Ramos (cell line): ENCODE results near the gene IQCN.

Source experiments
- in situ Hi-C: fragments of 300-500 bp; cut with MboI; formaldehyde crosslinking; loops from one replicate; pipeline ENCODE4 v1.14.3; 2022; ENCODE audit warnings: low sequenced_read_pairs; ENCODE audit not compliant: unreplicated experiment

The IQCN gene

DNA sequence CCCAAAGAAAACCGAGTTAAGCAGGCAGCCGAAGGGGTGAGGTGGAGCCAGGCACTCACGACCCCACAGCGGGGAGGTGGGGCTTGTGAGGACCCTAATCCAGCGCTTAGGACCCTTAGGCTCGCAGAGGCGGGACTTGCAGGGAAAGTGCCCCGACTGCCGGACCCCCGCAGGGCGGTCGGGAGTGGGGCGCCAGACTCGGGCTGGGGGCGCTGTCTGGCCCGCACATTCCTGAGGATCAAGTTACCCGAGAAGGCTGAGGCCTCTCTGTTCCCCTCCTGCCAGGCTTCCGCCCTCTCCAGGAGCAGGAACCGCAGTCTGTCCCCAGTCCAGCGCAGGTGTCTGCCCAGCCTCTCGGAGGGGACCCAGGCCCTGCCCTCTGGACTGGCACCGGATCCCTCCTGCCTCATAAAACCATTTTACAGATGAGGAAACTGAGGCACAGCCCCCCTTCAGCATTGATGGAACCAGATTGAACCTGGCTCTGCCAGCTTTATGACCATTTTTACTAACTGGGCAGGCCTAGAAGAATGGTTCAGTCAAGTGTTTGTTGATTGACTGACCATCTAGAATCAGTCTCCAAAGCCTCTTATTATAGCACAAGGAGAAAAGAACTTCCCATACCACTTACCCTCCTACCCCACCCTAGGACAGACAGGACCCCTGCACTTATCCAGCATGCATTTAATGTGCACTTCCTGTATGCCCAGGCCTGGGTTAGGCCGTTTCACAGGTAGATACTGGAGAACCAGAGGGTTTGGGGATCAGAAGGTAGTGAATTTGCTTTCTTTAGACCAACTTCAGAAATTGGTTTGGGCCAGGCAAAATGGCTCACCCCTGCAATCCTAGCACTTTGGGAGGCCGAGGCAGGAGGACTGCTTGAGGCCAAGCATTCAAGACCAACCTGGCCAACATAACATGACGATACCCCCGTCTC, 13.9 kb upstream of the IQCN start:
- in situ Hi-C loops, result no loop called here

DNA sequence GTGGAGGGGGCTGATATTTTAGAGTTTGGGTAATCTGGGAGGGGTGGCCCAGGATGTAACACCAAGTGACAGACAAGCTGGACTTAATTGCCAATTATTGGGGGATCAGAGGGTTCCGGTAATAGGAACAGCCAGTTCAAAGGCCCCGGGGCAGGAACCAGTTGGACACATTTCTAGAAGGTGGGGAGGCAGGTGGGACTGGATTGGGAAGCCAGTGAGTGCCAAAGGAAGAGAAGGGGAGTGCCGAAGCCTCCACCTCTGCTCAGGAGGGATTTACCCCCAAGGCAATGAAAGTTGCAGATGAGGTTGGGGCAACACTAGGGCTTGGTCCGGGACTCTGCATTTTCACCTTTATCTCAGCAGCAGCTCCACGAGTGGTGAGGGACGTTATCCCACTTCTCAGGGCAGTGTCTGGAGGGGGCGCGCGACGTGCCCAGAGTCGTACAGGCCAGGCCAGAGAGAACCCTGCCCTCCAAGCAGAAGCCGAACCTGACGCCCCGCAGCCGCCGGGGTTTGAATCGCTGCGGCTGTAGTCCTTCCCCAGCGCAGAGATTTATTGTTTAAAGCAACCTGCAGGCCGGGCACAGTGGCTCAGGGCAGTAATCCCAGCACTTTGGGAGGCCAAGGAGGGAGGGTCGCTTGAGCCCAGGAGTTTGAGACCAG, 12.9 kb upstream of the IQCN start:
- in situ Hi-C loops, result no loop called here

DNA sequence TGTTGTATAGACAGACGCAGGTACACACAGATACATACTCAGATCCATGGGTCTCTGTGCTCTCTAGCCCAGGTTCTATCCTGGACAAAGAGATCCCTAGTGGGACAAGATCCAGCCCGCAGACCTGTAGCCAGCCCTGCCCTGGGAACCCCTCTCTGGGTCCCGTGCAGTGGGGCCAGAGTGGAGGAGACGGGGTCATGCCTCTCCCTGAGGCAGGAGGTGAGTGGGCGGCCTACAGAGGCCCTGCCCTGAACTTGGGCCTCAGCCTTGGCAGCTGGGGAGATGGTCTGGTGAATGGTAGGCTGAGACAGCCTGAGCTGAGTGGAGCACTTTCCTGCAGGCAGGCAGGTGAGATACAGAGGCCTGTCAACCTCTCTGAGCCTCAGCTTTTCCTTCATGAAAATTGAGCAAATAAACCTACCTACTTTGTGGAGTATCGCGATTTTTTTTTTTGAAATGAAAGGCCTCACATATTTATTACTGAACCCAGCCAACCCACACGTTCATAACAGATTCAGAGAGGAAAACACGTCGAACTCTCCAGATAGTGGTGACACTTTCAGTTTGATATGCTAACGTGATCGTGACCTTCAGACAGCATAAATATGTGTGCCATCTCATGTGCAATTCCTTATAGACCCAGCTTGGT, 10.6 kb upstream of the IQCN start:
- in situ Hi-C loops, result no loop called here

DNA sequence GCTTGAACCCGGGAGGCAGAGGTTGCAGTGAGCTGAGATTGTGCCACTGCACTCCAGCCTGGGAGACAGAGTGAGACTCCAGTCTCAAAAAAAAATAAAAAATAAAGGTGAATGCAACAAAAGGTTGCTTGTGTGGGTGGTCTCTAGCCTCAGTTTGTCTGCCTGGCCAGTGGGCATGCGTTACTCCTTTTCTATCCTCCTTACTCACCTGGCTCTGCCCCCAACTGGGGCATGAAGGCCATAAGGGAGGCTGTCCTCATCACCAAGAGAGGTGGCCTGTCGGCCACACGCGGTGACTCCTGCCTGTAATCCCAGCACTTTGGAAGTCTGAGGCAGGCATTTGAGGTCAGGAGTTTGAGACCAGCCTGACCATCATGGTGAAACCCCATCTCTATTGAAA, 9.1 kb upstream of the IQCN start:
- in situ Hi-C loops, result no loop called here

DNA sequence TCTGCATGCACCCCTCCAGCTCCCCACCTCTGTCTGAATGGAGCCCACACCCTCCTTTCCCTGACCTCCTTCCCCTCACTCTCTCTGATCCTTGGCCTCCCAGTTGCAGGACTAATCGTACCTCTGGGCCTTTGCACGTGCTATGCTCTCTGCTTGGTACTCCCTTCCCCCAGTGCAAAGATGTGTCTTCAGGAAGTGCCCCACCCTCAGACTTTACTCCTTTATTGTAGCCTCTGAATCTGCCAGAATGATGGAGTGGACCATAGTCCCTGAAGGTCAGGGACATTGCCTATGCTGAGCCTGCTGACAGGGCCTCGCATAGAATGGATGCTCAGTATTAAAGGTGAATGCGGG, 8.5 kb upstream of the IQCN start:
- in situ Hi-C loops, result no loop called here

DNA sequence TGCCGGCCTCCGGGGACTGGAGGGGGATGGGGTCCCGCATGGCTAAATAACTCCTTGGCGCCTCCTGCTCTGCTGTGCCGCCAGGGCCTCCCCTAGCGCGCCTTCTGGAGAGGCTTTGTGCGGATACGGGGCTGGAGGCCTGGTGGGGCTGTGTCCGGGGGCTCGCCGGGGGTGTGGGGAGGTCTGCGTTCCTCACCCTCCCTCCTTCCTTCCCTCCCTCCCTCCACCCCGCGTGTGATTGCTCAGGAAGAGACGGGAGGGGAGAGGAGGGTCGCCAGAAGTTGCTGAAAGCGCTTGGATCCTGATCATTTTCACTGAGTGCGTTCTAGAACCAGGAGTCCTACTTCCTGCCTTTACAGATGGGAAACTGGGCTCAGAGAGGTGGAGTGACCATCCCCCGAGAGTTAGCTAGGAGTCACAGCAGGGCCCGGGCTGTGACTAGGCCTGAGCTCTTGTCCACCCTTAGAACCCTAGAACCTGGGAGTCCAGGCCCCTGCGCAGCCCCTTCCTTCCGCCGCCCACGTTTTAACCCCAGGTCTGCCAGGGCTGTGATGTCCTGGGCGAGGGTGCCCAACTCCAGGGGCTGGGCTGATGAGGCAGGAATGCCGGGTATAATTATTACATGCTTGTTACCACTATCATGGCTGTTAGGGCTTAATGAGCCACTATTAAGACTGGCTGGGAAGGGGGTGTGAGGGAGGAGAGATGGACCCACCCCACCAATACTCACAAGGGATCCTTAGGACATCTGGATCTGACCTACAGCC, 8.0 kb upstream of the IQCN start:
- in situ Hi-C loops, result no loop called here

DNA sequence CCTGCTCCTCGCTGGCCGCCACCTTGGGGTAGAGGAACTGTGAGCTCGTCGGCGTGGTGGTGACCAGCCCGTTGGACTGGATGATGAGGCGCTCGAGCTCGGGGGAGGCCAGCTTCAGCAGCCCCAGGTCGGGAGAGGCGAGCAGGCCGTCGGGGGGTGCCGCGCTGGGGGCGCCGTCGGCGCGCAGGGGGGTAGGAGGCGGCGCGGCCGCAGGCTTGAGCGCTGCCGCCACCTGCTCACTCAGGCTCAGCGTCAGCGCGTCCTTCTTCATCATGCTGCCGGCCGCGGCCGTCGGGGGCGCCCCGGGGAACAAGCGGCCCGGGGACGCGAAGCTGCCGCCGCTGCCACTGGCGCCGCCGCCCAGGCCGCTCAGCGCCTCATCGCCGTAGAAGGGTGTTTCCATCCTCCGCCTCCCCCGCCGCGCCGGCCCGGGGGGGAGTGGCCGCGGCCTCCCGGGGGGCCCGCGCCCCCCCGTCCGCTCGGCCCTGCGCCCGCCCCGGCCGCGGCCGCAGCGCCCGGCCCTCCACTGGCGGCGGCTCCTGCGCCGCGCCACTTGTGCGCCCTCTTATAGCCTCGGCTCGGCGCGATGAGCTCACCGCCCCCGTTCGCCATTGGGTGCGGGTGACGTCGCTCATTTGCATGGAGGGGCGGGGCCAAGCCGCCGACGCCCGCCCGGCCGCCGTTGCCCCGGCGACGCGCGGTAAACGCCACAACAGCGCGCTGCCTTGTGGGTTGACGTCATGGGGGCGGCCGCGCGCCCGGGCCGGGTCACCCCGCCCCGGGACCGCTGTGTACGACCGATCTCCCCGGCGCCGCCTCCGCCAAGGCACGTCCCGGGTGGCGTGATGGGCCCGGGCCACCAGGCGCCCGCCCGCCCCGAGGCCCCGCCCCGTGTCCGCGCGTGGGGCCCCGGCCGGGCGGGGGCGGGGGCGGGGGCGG, 7.1 kb upstream of the IQCN start, which contains the start of gene JUND:
JUND (minus strand) TSS at position 541 of the 939 bp plus-strand sequence; CDS start at position 403, 138 bp downstream.
- in situ Hi-C loops, result no loop called here

DNA sequence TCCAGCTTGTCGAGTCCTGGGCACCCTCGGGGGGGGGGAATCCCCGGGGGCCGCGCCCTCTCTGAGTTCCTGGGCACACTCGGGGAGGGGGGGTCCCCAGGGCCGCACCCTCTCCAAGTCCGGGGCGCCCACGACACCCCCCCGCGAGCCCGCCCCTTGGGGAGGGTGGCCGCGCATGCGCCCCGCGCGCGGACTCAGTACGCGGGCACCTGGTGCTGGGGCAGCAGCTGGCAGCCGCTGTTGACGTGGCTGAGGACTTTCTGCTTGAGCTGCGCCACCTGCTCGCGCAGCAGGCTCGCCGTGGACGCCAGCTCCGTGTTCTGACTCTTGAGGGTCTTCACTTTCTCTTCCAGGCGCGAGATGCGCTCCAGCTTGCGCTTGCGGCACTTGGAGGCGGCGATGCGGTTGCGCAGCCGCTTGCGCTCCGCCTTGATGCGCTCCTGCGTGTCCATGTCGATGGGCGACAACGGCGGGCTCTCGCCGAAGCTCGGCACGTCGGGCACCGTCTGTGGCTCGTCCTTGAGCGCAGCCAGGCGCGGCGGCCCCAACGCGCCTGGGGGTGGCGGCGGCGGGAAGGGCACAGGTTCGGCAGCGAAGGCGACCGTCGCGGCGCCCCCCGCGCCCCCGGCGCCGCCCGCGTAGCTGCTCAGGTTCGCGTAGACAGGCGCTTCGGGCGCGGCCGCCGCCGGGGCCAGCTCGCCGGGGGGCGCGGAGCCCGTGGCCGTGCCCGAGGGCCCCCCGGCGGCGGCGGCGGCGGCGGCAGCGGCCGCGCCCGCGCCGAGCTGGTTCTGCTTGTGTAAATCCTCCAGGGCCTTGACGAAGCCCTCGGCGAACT, 6.2 kb upstream of the IQCN start:
- in situ Hi-C loops, result no loop called here

DNA sequence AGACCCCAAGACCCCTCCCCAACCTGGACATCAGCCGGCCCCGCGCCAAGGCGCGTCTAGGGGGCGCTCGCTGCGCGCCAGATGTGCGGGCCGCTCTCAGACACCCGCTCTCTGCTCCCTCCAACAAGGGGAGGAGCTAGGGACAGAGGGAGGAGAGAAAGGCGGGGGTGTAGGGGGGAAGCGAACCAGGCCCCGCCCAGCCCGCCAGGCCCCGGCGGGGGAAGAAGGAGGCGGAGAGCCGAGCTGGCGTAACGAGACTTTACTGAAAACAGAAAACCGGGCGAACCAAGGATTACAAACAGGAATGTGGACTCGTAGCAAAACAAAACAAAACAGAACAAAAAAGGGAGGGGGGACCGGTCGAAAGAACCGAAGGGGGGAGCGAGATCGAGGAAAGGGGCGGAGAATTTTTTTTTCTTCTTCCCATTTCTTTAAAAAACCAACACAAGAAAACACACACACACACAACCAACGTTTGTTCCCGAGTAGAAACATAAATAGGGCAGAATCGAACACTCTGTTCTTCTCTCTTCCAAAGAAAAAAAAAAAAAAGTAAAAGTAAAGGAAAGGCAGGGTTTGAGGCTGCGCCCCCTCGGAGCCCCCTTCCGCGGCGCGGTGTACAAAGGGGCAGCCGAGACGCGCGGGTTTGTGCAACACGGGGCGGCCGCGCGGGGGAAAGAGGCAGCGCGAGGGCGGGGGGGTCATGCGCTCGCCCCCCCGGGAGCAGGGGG, 5.4 kb upstream of the IQCN start:
- in situ Hi-C loops, result loop anchor here (5.0 kb wide), 1 partner anchor 133 kb away; no protein-coding TSS in a partner anchor

DNA sequence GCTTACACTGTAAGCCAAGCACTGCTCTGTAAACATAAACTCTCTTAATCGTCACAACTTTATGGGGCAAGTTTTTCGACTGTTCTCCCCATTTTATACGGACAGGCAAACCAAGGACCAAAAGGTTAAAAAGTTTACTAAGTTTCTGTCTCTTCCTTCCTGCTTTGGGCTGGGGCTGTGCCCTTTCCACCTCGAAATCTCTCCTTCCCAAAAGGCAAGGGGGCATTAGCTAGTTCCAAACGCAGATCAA, 4.9 kb upstream of the IQCN start:
- in situ Hi-C loops, result loop anchor here (5.0 kb wide), 1 partner anchor 133 kb away; no protein-coding TSS in a partner anchor

DNA sequence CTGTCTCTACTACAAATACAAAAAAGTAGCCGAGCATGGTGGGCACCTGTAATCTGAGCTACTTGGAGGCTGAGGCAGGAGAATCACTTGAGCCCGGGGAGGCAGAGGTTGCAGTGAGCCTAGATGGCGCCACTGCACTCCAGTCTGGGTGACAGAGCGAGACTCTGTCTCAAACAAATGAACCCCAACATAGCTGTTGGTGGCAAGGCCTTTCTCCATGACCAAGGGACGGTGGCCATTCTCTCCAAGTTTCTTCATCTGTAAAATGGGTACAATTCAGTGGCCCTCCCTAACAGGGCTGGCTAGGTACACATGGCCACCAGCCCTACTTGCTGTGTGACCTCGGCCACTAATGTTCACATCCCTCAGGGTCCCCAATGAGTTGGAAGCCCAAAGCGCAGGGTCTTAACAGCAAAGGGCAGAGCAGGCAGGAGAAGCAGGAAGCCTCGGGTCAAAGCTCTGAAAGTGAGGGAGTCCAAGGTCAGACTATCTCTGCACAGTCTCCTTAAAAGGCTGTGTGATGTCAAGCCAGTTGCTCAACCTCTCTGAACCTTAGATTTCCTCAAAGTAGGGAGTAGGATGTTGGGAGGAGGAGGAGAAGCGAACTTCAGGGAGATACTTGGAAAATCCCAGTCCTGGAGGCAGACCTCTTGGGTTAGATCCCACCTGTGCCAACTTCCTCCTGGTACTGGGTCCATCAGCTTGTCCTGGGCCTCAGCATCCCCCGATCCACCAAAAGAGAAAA, 4.4 kb upstream of the IQCN start:
- in situ Hi-C loops, result loop anchor here (5.0 kb wide), 1 partner anchor 134 kb away; no protein-coding TSS in a partner anchor

DNA sequence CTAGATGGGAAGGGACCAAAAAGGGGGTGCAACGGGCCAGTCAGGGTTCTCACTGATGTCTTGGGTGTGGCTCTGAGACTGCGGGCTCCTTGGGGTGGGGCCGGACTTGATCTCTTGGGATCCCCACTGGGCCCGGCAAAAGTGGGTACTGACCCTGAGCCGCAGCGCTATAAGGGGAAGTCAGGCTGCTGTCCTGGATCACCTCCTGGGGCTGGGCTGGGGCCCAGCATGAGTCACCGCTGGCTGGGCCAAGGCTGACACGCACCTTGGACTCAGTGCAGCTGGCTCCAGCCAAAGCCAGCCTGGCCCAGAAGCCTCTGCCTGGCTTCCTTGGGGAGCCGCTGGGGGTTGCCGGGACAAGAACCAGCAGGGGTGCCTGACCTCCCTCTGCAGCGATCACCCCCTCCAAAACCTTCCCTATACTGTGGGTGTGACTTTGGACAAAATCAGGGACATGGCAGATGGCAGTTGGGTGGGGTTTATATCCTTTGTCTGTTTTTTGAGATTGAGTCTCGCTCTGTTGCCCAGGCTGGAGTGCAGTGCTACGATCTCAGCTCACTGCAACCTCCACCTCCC, 617 bp upstream of the IQCN start:
- in situ Hi-C loops, result loop anchor here (5.0 kb wide), 1 partner anchor 137 kb away; no protein-coding TSS in a partner anchor

DNA sequence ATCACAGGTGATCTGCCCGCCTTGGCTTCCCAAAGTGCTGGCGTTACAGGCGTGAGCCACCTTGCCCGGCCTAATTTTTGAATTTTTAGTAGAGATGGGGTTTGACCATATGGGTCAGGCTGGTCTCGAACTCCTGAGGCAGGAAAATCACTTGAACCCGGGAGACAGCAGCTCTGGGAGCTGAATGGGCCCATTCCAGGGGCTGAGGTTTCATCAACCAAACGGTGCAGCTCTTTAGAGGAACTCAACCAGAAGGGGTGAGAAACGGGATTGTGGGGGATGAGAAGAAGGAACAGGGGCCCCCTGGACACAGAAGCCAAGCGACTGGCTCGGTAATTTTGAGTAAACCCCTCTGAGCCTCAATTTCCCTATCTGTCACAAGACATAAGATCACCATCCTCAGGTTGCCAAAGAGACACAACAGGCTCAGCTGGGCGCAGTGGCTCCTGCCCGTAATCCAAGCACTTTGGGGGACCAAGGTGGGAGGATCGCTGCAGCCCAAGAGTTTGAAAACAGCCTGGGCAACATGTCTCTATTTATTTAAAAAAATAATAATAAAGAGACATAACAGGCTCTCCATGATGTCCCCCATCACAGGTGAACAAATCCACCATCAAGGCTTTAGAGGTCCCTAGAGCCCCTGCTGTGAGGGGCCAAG, 562 bp downstream of the IQCN start:
- in situ Hi-C loops, result no loop called here

DNA sequence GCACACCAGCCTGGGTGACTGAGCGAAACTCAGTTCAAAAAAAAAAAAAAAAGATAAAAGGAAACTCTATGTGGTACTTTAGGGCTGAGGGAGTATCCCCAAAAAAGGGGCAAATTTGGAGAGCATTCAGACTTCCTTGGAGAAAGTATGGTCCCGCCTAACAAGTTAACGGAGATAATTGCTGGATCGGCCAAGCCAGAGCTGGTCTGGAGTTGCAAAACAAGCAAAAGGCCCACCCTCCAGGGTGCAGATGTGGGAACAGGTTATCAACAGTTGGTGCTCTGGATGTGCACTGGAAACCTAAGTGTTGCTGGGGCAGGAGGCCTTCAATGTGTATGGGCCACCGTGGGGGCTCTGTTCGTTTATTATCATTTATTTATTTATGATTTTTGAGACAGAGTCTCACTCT, 2.8 kb downstream of the IQCN start:
- in situ Hi-C loops, result no loop called here

DNA sequence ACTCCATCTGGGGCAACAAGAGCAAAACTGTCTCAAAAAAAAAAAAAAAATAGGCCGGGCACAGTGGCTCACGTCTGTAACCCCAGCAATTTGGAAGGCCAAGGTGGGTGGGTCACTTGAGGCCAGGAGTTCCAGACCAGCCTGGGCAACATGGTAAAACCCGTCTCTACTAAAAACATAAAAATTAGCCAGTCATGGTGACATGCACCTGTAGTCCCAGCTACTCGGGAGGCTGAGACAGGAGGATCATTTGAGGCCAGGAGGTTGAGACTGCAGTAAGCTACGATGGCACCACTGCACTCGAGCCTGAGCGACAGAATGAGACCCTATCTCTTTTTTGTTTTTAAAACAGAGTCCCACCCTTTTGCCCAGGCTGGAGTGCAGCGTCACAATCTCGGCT, 3.9 kb downstream of the IQCN start:
- in situ Hi-C loops, result no loop called here

DNA sequence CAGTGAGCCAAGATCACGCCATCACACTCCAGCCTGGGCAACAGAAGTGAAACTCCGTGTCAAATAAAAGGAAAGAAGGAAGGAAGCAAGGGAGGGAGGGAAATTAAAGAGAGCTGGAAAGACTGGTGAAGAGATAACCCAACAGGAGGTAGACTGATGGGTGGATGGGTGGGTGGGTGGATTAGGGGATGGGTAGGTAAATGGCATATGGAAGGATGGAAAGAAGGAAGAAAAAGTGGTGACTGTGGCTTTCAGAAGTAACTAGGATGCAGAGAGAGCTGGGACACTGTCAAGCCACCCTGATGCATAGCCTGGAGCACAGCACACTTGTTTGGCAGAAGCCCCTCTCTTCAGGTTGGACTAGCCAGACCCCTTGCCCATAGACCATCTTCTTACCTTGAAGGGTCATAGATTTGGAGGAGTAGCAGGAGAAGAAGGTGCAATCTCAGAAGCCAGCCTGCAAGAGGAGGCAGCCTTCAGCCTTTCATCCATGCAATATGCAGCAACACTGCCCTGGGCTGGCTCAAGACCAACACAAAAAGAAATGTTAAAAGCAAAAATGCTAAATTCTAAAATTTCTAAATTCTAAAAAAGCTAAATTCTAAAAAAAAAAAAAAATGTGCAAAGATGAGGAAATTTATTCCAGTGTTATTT, 5.1 kb downstream of the IQCN start:
- in situ Hi-C loops, result no loop called here
